Ecto neural progenitor cell (in vitro differentiated cells): ENCODE results near the gene CSTPP1.

Experiments
- DNase-seq: peaks from one replicate; pipeline ENCODE4 v3.0.0-alpha.2; 2018; ENCODE audit warnings: low spot score

Gene CSTPP1

GRCh38 chr11:46936138-46937110, at the start of gene CSTPP1:
TSS of gene CSTPP1 (plus strand) at chr11:46936761. CDS start at chr11:46936806, 45 bp downstream.
- DNase-seq = peak; percentile 95

DNA sequence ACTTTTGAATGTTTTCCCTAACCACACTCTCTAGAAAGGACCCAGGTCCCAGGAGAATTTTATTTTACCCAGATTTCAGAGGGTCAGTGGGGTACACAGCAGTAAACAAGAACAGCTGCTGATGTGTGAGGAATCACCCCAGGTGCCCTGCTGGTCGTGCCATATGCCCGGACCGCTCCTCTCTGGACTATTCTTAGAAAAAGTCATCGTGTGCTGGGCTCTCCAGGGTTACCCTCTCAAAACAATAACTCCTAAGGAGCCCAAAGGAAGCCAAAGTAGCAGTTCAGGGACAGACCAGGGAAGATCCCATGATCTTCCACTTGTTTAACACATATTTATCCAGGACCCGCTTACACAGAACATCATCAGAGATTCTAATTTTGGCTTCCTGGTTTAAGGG, 47.9 kb upstream of the CSTPP1 start:
- no peak for DNase-seq

DNA sequence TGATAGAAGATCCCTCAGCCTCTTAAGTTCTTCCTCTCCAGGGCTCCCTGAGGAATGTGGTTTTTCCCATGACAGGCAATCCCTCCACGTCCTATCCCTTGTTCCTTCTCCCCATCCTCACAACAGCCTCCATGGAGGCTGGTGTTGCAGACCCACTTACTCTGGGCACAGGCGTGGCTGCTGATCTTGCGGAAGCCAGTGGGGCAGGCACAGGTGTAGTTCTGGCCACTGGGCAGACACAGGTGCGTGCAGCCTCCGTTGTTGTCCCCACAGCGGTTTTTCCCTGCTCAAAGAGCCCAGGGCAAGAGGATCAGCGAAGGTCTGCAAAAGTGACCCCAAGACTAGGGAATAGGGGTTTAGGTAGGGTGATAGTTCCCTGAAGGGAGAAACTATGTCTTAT, 47.3 kb upstream of the CSTPP1 start:
- no peak for DNase-seq

GRCh38 chr11:46889689-46890475, 46.7 kb upstream of the CSTPP1 start:
- peak; percentile 76 for DNase-seq

DNA sequence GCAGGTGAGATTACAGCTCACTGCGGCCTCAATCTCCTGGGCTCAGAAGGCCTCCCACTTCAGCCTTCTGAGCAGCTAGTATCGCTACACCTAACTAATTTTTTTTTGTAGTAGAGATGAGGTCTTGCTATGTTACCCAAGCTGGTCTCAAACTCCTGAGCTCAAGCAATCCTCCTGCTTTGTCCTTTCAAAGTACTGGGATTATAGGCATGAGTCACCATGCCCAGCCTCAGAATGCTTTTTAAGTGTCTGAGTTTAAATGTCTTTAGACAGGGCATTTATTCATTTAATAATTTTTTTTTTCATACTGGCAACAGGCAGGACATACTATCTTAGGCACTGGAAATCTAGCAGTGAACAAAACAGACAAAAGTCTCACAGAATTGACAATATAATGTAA, 45.9 kb upstream of the CSTPP1 start:
- no peak for DNase-seq

DNA sequence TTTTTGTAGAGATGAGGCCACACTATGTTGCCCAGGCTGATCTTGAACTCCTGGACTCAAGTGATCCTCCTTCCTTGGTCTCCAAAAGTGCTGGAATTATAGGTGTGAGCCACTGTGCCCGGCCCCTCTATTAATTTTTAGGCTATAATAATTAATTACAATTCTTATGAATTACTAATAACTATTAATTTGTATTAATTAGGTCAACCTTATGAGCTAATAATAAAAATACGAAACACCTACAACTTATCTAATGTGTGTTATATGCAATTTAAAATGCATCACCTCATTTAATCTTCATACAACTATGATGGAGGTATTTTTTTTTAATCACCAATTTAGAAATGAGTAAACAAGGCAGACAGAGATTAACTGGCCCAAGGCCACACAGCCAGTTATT, 44.5 kb upstream of the CSTPP1 start:
- DNase-seq = no peak

DNA sequence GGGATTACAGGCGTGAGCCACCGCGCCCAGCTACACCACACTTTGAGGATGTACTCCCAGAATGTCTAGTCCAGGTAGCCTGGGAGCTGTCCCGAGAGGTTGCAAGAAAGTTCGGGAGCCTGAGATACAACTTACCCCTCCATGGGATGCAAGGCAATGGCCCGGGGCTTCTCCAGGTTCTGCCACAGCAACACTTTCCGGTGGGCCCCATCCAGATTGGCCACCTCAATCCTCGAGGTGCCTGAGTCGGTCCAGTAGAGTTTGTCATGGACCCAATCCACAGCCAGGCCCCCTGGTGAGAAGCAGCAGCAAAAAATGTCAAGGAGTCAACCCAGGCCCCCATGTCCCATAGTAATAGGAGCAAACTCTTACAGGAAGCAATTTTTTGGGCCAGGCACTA, 43.7 kb upstream of the CSTPP1 start:
- no peak for DNase-seq

- DNase-seq = no peak
These were observed 42.1 kb upstream of the CSTPP1 start for GRCh38 chr11:46894506-46894905.

GRCh38 chr11:46894961-46895360, 41.6 kb upstream of the CSTPP1 start:
- DNase-seq = no peak

DNA sequence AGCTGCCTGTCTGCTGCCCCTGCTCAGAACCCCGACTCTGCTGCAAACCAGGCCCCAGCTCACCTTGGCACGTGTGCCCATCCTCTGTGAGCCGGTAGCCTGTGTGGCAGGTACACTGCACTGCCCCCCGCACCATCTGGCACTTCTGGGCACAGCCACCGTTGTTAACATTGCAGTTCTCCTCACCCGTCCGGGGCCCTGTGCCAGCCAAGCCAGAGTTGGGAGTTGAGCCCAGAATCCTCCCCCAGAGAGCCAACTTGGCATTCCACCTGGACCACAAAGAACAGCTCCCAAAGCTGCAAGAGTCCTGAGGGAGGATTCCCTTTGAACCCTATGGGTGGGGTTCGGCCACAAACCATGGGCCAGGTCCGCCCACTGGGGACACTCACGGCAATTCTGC, 40.7 kb upstream of the CSTPP1 start:
- DNase-seq = no peak

- DNase-seq = no peak
These were observed 39.7 kb upstream of the CSTPP1 start for GRCh38 chr11:46896719-46897406.

DNA sequence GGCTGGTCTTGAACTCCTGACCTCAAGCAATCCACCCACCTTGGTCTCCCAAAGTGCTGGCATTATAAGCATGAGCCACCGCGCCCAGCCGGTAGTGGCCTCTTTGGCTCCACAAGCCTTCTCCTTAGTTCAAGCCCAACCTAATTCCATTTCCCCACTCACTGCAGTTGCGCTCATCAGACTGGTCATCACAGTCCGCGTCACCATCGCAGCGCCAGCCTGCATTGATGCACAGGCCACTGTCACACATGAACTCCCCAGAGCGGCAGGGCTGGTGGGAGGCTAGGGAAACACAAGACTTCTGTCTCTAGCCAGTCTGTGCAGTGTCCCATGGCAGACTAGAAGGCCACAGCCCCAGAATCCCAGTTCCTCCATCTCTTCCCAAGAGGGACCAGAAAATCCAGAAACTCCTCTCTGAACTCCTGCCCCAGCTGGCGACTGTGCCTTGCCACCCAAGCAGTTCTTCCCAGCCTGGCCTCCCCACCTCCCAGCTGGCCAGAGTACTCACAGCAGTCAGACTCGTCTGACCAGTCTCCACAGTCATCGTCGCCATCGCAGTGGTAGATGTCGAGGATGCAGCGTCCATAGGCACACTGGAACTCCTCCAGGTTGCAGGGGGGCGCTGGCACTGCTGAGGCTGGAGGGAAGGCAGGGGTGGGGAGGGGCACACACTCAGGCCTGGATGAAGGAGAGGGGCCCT, 38.0 kb upstream of the CSTPP1 start:
- no peak for DNase-seq

DNA sequence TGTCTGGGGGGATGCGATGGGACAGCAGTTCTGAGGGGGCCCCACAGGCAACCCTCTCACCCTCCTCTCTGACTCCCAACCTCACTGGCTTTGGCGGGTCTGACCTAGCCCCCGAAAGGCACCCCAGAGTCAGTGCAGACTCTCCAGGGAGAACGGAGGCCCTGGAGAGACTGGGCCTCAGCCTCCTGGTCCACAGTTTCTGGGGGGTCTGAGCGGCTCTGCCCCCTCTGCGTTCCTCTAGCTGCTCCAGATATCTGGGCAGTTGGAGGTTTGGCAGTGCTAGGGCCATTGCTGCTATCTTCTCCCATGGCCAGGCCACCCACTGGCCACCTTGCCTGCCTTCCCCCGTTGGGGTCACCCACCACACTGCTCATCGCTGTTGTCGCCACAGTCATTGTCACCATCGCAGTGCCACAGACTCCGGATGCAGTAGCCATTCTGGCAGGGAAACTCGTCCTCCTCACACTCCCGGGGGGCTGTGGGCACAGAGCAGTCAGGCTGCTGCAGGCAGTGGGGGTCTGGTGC, 37.0 kb upstream of the CSTPP1 start:
- no peak for DNase-seq

- no peak for DNase-seq
These were observed 36.3 kb upstream of the CSTPP1 start for GRCh38 chr11:46900091-46900746.

- DNase-seq = no peak
These were observed 35.4 kb upstream of the CSTPP1 start for GRCh38 chr11:46901156-46901555.

GRCh38 chr11:46902694-46903093, 33.9 kb upstream of the CSTPP1 start:
- no peak for DNase-seq

- no peak for DNase-seq
These were observed 32.7 kb upstream of the CSTPP1 start for GRCh38 chr11:46903846-46904245.

DNA sequence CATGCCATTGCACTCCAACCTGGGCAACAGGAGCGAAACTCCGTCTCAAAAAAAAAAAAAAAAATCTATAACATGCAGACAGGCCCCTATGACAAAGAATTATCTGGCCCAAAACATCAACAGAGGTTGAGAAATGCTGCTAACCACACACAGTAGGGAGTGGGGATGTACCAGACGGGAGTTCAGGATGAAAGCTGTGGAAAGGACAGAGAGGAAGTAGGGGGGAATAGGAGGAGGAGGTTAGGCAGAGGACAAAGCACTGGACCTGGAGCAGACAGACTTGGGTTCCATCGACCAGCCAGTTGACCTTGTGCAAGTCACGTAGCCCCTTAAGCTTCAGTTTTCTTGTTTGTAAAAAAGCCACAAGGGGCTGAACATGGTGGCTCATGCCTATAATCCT, 30.8 kb upstream of the CSTPP1 start:
- DNase-seq = no peak

GRCh38 chr11:46906609-46907041, 29.9 kb upstream of the CSTPP1 start:
- DNase-seq = no peak

GRCh38 chr11:46907606-46908005, 29.0 kb upstream of the CSTPP1 start:
- DNase-seq = no peak
